GM21786 (cell line): ENCODE results near the gene NDUFA11.
A peak's percentile ranks its signal among the peaks of the same experiment; 100 is the strongest.

ENCODE experiments used
- ATAC-seq: cut with Tn5 transposase; IDR thresholded peaks from one replicate; pipeline ENCODE4 v1.9.1; 2021; ENCODE audit not compliant: unreplicated experiment

NDUFA11 gene

GRCh38 chr19:5903624-5904351 is at the start of gene NDUFA11:
Gene NDUFA11 (minus strand): TSS chr19:5903790. CDS start chr19:5903708, 82 bp downstream.
- peak; percentile 26 for ATAC-seq

- no peak for ATAC-seq
Measured at GRCh38 chr19:5953030-5953589, 49.5 kb upstream of the NDUFA11 start.

- ATAC-seq: no peak
Measured at GRCh38 chr19:5952193-5953029, 48.8 kb upstream of the NDUFA11 start.

DNA sequence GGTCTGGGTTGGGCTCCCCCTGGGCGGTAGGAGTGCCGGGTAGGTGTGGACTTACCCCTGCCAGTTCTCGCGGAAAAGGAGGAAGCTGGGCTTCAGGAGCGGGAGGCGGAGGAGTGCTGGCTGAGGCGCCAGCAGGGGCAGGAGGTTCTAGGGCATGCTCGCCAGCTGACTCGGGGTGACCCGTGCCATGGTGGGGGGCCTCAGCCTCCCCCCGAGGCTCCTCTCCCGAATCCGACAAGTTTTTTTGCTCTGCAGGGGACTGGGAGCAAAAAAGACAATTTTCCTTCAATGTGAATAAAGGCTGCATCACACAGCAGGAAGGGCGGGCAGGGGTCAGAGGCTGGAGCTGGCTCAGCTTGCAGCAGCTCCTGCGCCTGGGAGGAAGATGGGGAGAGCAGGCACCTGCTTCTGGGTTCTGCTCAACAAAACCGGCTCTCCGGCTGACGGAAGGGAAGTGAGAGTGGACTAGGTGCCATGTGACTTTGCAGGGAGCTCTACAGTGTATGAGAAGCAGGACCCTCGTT is 47.8 kb upstream of the NDUFA11 start:
- no peak for ATAC-seq

- ATAC-seq: no peak
Measured at GRCh38 chr19:5950741-5951140, 47.2 kb upstream of the NDUFA11 start.

- no peak for ATAC-seq
Measured at GRCh38 chr19:5949792-5950305, 46.3 kb upstream of the NDUFA11 start.

GRCh38 chr19:5948752-5949564 is 45.4 kb upstream of the NDUFA11 start:
- ATAC-seq: no peak

DNA sequence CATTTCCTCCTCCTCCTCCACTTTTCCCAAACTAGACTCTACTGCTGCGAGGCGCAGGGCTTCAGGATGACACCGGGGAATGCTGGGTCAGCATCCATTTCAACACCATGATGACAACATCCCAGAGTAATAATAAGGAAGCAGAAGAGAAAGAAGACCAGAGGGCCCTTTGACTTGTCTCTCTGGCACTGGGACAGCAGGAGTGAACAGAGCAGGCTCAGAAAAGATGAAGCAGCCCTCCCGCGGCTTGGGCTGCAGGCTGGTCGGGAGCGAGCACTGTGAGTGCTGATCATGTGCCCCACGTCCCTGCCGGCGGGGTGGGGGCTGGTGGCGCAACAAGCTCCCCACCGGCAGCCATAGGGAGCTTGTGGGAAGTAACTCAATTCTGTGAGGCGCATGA is 43.8 kb upstream of the NDUFA11 start:
- no peak for ATAC-seq

DNA sequence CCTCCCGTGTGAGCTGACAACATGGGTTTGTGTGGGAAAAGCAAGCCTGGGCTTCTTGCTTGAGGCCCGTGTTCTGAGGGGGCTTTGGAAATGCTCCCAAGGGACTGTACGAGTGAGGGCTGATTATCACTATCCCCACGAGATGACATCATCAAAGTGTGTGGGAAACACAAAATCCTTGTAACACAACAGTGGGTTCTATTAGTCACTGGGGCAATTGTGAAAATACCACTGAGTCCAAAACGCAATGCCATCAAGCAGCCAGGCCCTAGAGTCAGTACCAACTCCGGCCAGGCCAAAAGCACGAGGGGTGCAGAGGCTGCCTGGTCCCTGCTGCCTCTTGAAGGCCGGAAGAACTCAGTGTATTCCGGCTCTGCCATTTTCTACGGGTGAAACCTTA is 40.0 kb upstream of the NDUFA11 start:
- ATAC-seq: no peak

- no peak for ATAC-seq
Measured at GRCh38 chr19:5943045-5943444, 39.5 kb upstream of the NDUFA11 start.

GRCh38 chr19:5941673-5942072 is 38.1 kb upstream of the NDUFA11 start:
- no peak for ATAC-seq

GRCh38 chr19:5940260-5941208 is 36.9 kb upstream of the NDUFA11 start:
- no peak for ATAC-seq

DNA sequence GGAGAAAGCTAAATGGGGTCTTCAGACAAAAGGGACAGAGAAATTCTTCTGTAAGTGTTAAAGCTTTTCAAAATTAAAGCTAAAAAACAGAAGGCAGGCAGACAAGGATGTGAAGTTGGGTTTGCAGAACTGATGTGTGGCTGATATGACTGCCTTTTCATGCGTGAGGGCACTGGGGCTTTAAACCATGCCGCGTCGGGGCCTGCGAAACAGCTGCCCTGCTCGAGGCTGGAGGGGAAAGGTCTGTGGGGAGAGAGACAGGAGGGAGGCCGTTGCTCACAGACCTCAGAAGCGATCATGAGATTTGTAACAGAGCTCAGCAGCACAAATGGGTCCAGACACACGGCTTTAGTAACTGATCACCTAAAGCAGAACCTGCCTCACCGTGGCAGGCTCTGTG is 34.0 kb upstream of the NDUFA11 start:
- no peak for ATAC-seq

DNA sequence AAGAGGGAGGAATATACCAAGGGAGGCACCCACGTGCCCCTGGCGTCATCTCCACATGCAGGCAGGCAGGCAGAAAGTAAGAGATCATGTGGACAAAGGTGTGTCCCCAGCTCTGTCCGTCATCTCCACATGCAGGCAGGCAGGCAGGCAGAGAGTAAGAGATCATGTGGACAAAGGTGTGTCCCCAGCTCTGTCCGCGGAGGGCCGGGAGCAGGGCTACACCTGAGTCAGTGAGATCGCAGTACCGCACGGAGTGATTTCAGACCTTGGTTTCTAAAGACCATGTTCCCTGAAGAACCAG is 32.7 kb upstream of the NDUFA11 start:
- no peak for ATAC-seq

- no peak for ATAC-seq
Measured at GRCh38 chr19:5935473-5936291, 32.1 kb upstream of the NDUFA11 start.

DNA sequence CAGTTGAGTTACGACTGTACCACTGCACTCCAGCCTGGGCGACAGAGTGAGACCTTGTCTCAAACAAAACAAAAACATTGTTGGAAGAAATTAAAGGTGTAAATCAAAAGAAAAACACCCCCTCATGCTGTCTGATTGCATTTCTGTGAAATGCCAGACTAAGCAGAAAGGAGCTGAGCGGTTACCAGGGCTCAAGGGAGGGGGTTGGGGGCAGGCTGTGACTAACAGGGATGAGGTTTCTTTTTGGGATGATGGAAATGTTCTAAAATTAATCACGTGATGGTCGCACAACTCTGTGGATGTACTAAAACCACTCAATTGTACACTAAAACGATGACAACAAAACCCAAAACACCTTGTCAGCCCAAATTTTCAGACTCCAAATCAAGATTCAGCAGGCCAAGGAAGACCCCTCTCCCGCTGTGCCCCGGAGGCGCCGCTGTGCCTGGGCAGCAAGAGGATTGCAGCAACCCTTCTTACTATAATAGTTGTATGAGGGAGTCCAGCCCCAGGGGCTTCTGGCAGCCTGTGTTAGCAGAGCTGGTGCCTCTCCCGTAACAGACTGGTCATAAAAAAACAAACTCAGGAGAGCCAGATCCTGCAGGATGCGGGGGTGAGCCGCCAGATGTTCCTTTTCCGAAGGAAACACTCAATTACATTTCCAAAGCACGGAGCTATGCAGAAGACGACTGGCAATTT is 31.3 kb upstream of the NDUFA11 start:
- ATAC-seq: no peak

DNA sequence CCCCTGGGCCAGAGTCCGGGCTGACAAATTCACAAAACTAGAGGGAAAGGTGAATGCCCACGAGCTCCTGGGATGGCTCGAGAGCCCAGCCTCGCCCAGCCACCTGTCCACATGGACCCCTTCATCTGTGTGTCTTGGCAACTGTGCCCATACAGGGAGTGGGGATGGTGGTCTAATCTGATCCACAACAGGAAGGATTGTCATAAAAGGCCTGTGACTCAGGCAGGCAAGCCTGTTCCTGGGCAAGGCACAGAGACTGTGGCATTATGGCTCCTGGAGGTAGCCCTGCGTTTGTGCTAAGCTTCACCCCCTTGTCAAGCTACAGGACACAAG is 30.4 kb upstream of the NDUFA11 start:
- ATAC-seq: no peak

GRCh38 chr19:5933391-5934068 is 29.9 kb upstream of the NDUFA11 start:
- ATAC-seq: no peak
